Astrocyte of the spinal cord (primary cell): ENCODE measurements around the gene FAM83C.

Source experiments
- DNase-seq: peaks from one replicate; pipeline ENCODE4 v3.0.0; 2011; ENCODE audit warnings: low read depth, low spot score
- H3K4me3 ChIP-seq: 2 replicates; pipeline ENCODE4 v1.5.1; 2011; ENCODE audit warnings: low read depth, mild to moderate bottlenecking, low read length, moderate library complexity
- CTCF ChIP-seq: IDR thresholded peaks from 2 replicates; pipeline ENCODE4 v1.5.1; 2012; ENCODE audit warnings: low read depth, mild to moderate bottlenecking, low read length, inconsistent platforms
- in situ Hi-C: cut with HindIII; loops from 2 replicates; pipeline ENCODE4 v1.10.0; 2017; ENCODE audit warnings: low sequenced_read_pairs

FAM83C gene

GRCh38 chr20:35290887-35291417 is 1.3 kb downstream of the FAM83C start:
- TF ChIP-seq CTCF, result no peak
- H3K4me3 ChIP-seq, result no peak overlapping the region
- in situ Hi-C loops, result no loop called here
- DNase-seq, result no peak

- TF ChIP-seq CTCF, result no peak
- H3K4me3 ChIP-seq, result no peak overlapping the region
Observed at GRCh38 chr20:35290186-35290886, 1.9 kb downstream of the FAM83C start.

GRCh38 chr20:35288325-35289060 is 3.7 kb downstream of the FAM83C start:
- H3K4me3 ChIP-seq, result no peak overlapping the region
- TF ChIP-seq CTCF, result no peak
- in situ Hi-C loops, result no loop called here
- no peak for DNase-seq

More at GRCh38 chr20:35290186-35290886, 1.9 kb downstream of the FAM83C start:
- no peak for DNase-seq
- in situ Hi-C loops, result no loop called here

- in situ Hi-C loops, result no loop called here
- no peak for DNase-seq
- H3K4me3 ChIP-seq, result no peak overlapping the region
- TF ChIP-seq CTCF, result no peak
Observed at GRCh38 chr20:35287509-35288324, 4.5 kb downstream of the FAM83C start.

- no peak for TF ChIP-seq CTCF
- H3K4me3 ChIP-seq, result no peak overlapping the region
- no peak for DNase-seq
- in situ Hi-C loops, result no loop called here
Observed at GRCh38 chr20:35286899-35287508, 5.2 kb downstream of the FAM83C start.
